Left ventricle myocardium superior (tissue), 1 donor: ENCODE results near the gene GYS1. TPM values are rescaled to one million over a fixed set of nuclear protein-coding genes. Genes with fewer than 3 reads are reported as not detected.
"Not testable (repeated sequence)": the region's sequence is repeated elsewhere in the genome, so short reads cannot be mapped to it uniquely, and the experiment has no call there.

Experiments
- ATAC-seq: fragments of 200-7000 bp; cut with Tn5 transposase; one replicate; pipeline ENCODE4 v1.9.1; 2020; ENCODE audit warnings: mild to moderate bottlenecking, moderate library complexity
- DNase-seq: peaks from one replicate; pipeline ENCODE4 v3.0.0-alpha.2; 2020
- intact Hi-C: fragments of 100-400 bp; cut with micrococcal nuclease; formaldehyde crosslinking; loops from one replicate; pipeline ENCODE4 v1.11.0; 2022
- total RNA-seq: library from RNA; stranded (reverse); fragmentation: NEBNext Ultra II Directional; extraction: Animal tissue kit (Norgen Biotek cat#: 25700); gene quantifications from one replicate; pipeline ENCODE4 v1.2.1, GENCODE V29; 2021
- donor health status: DM: no; HTN: yes; CAD: no; lungs with severe emphysema.

Gene GYS1
- total RNA-seq, 1 donor from 2014 or later: 103 TPM

- DNase-seq (no peak), ATAC-seq (peak; percentile 1)
Observed at GRCh38 chr19:48953990-48954594, 39.0 kb downstream of the GYS1 start.

DNA sequence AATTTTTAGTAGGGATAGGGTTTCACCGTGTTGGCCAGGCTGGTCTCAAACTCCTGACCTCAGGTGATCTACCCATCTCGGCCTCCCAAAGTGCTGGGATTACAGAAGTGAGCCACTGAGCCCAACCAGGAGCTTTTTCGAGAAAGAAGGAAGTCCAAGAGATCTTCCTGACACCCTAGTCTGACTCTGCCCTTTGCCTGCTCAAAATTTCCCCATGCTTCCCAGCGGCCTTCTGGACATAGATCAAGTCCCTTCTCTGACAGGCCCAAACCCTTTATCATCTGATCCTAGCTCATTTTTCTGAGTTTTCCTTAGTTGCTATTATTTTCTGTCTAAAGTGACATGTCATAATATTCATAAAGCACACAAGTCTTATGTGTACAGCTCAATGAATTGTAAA, 40.0 kb downstream of the GYS1 start:
- no peak for DNase-seq
- intact Hi-C loops: no loop called here
- no peak for ATAC-seq

More at GRCh38 chr19:48953990-48954594, 39.0 kb downstream of the GYS1 start:
- intact Hi-C loops: no loop called here

GRCh38 chr19:48950830-48951519, 42.1 kb downstream of the GYS1 start:
- intact Hi-C loops: no loop called here
- DNase-seq: no peak
- ATAC-seq: no peak

DNA sequence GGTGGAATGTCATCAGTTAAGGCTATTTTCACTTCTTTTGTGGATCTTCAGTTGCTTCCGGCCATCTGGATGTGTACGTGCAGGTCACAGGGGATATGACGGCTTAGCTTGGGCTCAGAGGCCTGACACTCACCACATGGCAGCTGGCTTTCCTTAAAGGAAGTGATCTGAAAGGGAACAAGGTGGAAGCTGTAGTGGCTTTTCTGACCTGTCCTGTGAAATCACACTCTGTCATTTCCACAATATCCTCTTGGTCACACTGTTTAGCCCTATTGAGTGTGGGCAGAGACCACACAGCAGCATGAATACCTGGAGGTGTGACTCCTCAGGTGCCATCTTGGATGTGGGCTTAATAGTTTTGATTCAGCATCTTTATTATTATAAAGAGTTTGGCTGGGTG, 43.0 kb downstream of the GYS1 start:
- no peak for ATAC-seq

DNA sequence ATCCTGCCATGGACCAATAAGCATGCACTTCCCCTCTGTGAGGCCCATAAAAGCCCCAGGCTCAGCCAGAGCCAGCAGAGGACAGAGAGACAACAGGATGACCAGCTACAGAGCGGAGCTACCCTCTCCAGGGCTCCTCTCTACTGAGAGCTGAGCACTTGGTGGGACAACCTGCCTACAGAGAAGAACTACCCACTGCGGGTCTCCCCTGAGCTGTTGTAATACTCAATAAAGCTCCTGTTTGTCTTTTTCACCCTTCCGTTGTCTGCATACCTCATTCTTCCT, 45.9 kb downstream of the GYS1 start:
- ATAC-seq (no peak), DNase-seq (no peak)
- intact Hi-C loops: no loop called here

More for the DNA sequence above, 43.0 kb downstream of the GYS1 start:
- intact Hi-C loops: no loop called here
- DNase-seq: no peak

DNA sequence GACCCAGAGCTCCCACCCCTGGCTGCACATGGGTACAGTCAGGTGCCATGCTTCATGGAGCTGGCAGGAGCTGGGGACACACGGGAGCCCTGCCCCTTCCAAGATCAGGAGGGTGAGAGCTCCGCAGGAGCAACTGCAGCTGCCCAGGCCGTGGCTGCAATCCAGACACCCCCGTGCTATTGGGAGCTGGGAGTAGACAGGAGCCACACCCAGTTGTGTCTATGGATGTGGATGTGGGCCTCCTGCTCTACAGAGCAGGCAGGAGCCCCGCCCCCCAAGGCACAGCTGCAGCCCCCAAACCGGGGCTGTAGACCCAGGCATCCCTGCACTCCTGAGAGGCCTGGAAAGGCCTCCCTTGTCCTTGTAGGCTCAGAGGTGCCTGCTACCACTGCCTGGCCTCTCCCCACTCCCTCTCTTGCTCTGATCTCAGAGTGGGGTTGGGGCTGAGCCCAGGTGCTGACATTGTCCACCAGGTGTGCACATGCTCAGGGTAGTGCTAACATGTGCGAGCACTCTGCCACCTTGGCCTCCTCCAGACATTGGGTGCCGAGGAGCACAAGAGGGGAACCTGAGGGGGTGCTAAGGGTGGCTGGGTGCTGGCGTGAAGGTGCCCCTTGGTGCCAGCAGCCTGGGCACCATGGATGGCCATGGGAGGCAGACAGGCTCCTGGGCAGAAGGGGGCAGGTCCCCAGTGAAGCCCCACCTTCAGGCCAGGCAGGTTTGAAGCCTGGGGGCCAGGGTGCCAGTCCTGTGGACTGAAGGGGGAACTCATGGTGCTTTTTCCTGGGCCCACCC, 46.4 kb downstream of the GYS1 start:
- intact Hi-C loops: no loop called here
- no peak for DNase-seq
- peak; percentile 18 for ATAC-seq

DNA sequence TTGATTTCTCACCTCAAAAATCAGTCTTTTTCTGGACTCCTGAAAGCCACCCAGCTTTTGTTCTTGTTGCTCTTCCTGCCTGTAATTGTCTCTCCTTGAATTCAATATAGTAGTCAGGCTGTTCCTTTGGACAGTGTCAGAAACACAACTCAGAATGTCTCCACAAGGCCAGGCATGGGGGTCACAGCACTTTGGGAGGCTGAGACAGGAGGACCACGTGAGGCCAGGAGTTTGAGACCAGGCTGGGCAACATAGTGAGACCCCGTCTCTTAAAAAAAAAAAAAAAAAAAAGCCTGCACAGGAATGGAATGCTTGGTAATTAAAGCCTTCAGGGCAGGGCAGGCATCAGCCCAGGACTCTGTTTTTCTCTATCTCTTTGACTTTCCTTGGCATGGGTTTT, 47.3 kb downstream of the GYS1 start:
- intact Hi-C loops: no loop called here
- no peak for DNase-seq
- ATAC-seq: no peak

DNA sequence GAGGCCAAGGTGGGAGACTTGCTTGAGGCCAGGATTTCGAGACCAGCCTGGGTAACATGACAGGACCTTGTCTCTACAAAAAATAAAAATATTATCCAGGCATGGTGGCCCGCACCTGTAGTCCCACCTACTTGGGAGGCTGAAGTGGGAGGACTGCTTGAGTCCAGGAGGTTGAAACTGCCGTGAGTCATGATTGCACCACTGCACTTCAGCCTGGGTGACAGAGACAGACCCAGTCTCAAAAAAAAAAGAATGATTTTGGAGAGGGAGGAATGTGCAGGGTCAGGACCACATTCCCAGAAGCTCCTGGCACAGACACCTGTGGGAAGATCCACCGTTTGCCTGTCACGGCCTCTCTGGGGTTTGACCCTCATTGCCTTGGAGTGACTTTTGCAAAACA, 47.7 kb downstream of the GYS1 start:
- intact Hi-C loops: no loop called here
- DNase-seq (no peak), ATAC-seq (no peak)

- no peak for DNase-seq
- no peak for ATAC-seq
Observed at GRCh38 chr19:48943081-48943480, 50.0 kb downstream of the GYS1 start.

GRCh38 chr19:48940902-48941301, 52.2 kb downstream of the GYS1 start:
- intact Hi-C loops: no loop called here

More at GRCh38 chr19:48943081-48943480, 50.0 kb downstream of the GYS1 start:
- intact Hi-C loops: no loop called here

DNA sequence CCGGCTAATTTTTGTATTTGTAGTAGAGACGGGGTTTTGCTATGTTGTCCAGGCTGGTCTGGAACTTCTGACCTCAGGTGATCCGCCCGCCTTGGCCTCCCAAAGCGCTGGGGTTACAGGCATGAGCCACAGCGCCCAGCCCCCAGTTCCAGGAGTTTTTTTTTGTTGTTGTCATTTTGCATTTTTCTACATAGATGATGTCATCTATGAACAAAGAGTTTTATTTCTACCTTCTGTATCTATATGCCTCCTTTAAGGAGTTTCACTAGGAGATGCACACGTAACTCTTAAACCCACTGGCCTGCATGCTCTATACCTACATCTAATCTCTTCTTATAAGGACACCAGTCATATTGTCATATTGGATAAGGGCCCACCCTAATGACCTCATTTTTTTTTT, 54.9 kb downstream of the GYS1 start:
- intact Hi-C loops: no loop called here
- DNase-seq (no peak), ATAC-seq (no peak)

More at GRCh38 chr19:48940902-48941301, 52.2 kb downstream of the GYS1 start:
- ATAC-seq (no peak), DNase-seq (no peak)

DNA sequence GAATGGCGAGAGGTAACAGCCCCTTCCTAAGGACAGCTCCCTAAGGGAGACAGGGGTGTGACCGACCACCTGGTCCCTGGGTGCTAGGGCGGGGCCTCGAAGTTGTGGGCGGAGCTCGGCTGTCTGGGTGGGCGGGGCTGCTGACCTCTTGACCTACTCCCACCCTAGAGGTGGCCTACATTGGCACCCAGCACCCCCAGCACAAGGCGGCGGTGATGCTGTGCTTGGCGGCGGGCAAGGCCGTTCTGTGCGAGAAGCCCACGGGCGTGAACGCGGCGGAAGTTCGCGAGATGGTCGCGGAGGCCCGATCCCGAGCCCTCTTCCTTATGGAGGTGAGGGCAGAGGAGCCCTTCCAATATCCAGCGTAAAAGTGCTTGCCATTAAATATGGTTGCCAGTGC, 57.2 kb downstream of the GYS1 start:
- ATAC-seq (no peak), DNase-seq (no peak)
- intact Hi-C loops: no loop called here

- DNase-seq: no peak
Observed at GRCh38 chr19:48934837-48935236, 58.3 kb downstream of the GYS1 start.

DNA sequence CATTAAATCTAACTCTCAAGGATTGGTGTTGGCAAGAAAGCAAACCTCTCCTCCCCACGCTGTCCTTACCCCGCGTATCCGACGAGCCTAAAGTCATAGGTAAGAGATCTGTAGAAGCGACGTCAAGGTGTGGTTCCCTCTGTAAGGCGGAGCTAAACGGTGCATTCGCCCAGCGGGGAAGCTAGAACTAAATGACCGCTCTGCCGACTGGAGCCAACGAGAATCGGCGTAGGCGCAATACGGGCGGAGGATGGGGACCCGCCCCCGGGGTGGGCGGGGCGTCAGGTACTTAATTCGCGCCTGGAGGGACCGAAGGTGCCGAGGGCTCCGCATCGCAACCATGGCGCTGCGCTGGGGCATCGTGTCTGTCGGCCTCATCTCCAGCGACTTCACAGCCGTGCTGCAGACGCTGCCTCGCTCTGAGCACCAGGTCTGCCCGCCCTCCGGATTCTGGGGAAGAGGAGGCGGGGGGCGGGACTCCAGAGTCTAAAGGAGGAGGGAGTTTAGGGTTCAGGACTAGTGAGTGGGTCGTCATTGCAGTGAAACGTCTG, 59.7 kb downstream of the GYS1 start, which contains the start of gene DHDH:
DHDH (plus strand) TSS at position 318 of the 551 bp plus-strand sequence; CDS start at position 341, 23 bp downstream.
- intact Hi-C loops: no loop called here
- ATAC-seq: peak; percentile 88
- peak; percentile 78 for DNase-seq

More at GRCh38 chr19:48934837-48935236, 58.3 kb downstream of the GYS1 start:
- ATAC-seq: no peak
- intact Hi-C loops: no loop called here

GRCh38 chr19:48928164-48929025, 64.7 kb downstream of the GYS1 start:
- intact Hi-C loops: no loop called here
- DNase-seq (no peak), ATAC-seq (no peak)

DNA sequence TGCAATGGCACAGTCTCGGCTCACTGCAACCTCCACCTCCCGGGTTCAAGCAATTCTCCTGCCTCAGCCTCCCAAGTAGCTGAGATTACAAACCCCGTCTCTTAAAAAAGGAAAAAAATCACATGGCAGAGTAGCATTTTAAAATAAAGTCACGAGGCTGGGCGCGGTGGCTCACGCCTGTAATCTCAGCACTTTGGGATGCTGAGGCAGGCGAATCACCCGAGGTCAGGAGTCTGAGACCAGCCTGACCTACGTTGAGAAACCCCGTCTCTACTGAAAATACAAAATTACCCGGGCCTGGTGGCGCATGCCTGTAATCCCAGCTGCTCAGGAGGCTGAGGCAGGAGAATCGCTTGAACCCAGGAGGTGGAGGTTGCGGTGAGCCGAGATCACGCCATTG, 65.4 kb downstream of the GYS1 start:
- intact Hi-C loops, ATAC-seq, DNase-seq: not testable (repeated sequence)

DNA sequence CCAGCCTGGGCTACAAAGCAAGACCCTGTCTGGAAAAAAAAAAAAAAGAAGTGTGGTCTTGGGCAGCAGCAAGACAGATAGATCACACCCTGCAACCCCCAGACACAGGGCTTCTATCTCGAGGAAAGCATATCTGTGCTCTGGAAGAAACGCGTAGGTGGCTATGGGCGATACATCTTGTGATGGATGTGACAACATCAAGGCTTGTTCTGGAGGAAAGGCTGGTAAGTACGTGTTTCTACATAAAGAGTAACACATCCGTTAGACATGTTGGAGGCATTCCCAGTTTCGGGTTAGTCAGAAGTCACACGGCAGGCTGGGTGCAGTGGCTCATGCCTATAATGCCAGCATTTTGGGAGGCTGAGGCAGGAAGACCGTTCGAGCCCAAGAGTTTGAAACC, 66.2 kb downstream of the GYS1 start:
- intact Hi-C loops: no loop called here
- DNase-seq (no peak), ATAC-seq (peak; percentile 37)

DNA sequence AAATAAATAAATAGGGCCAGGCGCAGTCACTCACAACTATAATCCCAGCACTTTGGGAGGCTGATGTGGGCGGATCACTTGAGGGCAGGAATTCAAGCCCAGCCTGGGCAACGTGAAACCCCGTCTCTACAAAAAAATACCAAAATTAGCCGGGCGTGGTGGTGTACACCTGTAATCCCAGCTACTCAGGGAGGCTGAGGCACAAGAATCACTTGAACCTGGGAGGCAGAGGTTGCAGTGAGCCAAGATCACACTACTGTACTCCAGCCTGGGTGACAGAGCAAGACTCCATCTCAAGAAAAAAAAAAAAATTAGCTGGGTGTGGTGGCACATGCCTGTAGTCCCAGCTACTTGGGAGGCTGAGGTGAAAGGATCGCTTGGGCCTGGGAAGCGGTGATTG, 67.2 kb downstream of the GYS1 start:
- DNase-seq, intact Hi-C loops, ATAC-seq: not testable (repeated sequence)

DNA sequence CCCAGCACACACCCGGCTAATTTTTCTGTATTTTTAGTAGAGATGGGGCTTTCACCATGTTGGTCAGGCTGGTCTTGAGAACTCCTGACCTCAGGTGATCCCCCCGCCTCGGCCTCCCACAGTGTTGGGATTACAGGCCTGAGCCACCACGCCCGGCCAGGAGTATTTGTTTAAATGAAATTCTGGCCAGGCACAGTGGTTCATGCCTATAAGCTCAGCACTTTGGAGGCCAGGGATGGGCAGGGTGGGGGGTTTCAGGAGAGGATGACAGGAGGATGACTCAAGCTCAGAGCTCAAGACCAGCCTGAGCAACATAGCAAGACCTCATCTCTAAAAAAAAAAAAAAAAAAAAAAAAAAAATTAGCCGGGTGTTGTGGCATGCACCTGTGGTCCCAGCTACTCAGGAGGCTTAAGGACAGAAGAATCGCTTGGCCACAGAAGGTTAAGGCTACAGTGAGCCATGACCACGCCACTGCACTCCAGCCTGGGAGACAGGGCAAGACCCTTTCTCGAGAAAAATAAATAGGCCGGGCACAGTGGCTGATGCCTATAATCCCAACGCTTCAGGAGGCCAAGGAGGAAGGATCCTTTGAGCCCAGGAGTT, 67.8 kb downstream of the GYS1 start:
- intact Hi-C loops: no loop called here
- ATAC-seq: no peak

More for the DNA sequence above, 67.8 kb downstream of the GYS1 start:
- no peak for DNase-seq
